ENCODE measurements around the gene DNM1.

DNA sequence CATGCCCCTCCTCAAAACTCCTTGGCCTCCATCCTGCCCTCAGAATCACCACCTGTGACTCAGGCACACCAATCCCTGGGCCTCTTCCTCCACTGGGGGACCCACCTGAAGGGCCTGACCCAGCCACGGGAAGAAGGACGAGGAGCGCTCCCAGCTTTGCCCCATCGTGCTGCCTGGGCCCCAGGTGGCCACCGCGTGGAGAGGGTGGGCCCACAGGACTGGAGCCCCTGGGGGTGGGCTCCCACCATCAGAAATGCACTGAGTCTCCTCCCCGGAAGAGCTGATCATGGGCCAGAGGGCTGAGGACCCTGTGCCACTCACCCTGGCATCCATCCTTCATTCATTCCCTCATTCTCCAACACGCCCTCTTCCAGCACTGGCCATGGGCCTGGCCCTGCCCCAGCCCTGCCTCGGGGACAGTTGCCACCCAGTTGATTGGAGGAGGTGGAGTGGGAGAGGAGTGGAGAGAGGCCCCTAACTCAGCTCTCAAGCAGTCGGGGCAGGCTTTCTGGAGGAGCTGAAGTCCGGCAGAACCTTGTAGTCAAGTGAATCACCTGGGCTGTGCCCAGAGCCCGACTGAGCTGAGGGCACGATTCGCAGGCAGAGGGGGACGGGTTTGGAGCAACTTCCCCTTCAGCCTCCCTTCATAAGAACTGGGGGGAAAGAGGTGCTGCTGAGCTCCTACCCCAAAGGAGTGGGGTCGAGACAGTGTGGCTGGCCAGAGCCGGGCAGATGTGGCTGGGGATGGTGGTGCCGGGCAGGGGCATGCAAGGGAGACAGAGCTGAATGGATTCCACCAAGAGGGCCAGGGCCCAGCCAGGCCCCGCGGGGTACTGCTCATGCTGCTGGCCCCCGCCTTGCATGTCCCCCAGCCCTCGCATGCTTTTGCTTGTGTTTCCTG lies 29.6 kb downstream of the DNM1 start:
- no peak for TF ChIP-seq SP1 (IDR thresholded peaks at IDR 0.05)
- TF ChIP-seq ZNF384 (IDR thresholded peaks at IDR 0.05) = no peak
- TF ChIP-seq BHLHE40 (IDR thresholded peaks at IDR 0.05; ENCODE audit: borderline replicate concordance) = no peak
- TF ChIP-seq NFRKB (IDR thresholded peaks at IDR 0.05) = no peak
- no peak for TF ChIP-seq SUZ12 (IDR thresholded peaks at IDR 0.05)
- TF ChIP-seq FOXA1 (IDR thresholded peaks at IDR 0.05) = no peak
- TF ChIP-seq ARNT (IDR thresholded peaks at IDR 0.05) = no peak
- TF ChIP-seq, protein P1, sequence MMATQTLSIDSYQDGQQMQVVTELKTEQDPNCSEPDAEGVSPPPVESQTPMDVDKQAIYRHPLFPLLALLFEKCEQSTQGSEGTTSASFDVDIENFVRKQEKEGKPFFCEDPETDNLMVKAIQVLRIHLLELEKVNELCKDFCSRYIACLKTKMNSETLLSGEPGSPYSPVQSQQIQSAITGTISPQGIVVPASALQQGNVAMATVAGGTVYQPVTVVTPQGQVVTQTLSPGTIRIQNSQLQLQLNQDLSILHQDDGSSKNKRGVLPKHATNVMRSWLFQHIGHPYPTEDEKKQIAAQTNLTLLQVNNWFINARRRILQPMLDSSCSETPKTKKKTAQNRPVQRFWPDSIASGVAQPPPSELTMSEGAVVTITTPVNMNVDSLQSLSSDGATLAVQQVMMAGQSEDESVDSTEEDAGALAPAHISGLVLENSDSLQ (IDR thresholded peaks at IDR 0.05) = no peak
- TF ChIP-seq FOXM1 (IDR thresholded peaks at IDR 0.05; ENCODE audit: borderline replicate concordance) = no peak
- no peak for TF ChIP-seq ELF4 (IDR thresholded peaks at IDR 0.05)

All from HEK293T (cell line).